ENCODE data around the gene KRTAP1-1.

DNA sequence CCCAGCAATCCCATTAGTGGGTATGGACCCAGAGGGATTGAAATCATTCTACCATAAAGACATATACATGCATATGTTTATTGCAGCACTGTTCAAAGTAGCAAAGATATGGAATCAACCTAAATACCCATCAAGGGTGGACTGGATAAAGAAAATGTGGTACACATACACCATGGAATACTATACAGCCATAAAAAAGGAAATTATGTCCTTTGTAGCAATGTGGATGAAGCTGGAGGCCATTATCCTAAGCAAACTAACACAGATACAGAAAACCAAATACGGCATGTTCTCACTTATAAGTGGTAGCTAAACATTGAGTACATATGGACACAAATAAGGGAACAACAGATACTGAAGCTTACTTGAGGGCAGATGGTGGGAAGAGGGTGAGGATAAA, 16.3 kb upstream of the KRTAP1-1 start:
- TF ChIP-seq, protein P1, sequence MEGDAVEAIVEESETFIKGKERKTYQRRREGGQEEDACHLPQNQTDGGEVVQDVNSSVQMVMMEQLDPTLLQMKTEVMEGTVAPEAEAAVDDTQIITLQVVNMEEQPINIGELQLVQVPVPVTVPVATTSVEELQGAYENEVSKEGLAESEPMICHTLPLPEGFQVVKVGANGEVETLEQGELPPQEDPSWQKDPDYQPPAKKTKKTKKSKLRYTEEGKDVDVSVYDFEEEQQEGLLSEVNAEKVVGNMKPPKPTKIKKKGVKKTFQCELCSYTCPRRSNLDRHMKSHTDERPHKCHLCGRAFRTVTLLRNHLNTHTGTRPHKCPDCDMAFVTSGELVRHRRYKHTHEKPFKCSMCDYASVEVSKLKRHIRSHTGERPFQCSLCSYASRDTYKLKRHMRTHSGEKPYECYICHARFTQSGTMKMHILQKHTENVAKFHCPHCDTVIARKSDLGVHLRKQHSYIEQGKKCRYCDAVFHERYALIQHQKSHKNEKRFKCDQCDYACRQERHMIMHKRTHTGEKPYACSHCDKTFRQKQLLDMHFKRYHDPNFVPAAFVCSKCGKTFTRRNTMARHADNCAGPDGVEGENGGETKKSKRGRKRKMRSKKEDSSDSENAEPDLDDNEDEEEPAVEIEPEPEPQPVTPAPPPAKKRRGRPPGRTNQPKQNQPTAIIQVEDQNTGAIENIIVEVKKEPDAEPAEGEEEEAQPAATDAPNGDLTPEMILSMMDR (IDR thresholded peaks at IDR 0.05) = no peak
- TF ChIP-seq ZBTB21 (CRISPR knock-in tag; IDR thresholded peaks at IDR 0.05; ENCODE audit: borderline replicate concordance) = no peak
- no peak for TF ChIP-seq ZNF232 (CRISPR knock-in tag; IDR thresholded peaks at IDR 0.05)
- TF ChIP-seq CREB1 (CRISPR knock-in tag; IDR thresholded peaks at IDR 0.05) = no peak
- TF ChIP-seq, protein P2, sequence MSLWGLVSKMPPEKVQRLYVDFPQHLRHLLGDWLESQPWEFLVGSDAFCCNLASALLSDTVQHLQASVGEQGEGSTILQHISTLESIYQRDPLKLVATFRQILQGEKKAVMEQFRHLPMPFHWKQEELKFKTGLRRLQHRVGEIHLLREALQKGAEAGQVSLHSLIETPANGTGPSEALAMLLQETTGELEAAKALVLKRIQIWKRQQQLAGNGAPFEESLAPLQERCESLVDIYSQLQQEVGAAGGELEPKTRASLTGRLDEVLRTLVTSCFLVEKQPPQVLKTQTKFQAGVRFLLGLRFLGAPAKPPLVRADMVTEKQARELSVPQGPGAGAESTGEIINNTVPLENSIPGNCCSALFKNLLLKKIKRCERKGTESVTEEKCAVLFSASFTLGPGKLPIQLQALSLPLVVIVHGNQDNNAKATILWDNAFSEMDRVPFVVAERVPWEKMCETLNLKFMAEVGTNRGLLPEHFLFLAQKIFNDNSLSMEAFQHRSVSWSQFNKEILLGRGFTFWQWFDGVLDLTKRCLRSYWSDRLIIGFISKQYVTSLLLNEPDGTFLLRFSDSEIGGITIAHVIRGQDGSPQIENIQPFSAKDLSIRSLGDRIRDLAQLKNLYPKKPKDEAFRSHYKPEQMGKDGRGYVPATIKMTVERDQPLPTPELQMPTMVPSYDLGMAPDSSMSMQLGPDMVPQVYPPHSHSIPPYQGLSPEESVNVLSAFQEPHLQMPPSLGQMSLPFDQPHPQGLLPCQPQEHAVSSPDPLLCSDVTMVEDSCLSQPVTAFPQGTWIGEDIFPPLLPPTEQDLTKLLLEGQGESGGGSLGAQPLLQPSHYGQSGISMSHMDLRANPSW (CRISPR knock-in tag; conservative IDR thresholded peaks at IDR 0.05; ENCODE audit: low read depth) = no peak
- TF ChIP-seq, protein P3, sequence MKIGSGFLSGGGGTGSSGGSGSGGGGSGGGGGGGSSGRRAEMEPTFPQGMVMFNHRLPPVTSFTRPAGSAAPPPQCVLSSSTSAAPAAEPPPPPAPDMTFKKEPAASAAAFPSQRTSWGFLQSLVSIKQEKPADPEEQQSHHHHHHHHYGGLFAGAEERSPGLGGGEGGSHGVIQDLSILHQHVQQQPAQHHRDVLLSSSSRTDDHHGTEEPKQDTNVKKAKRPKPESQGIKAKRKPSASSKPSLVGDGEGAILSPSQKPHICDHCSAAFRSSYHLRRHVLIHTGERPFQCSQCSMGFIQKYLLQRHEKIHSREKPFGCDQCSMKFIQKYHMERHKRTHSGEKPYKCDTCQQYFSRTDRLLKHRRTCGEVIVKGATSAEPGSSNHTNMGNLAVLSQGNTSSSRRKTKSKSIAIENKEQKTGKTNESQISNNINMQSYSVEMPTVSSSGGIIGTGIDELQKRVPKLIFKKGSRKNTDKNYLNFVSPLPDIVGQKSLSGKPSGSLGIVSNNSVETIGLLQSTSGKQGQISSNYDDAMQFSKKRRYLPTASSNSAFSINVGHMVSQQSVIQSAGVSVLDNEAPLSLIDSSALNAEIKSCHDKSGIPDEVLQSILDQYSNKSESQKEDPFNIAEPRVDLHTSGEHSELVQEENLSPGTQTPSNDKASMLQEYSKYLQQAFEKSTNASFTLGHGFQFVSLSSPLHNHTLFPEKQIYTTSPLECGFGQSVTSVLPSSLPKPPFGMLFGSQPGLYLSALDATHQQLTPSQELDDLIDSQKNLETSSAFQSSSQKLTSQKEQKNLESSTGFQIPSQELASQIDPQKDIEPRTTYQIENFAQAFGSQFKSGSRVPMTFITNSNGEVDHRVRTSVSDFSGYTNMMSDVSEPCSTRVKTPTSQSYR (CRISPR knock-in tag; IDR thresholded peaks at IDR 0.05) = no peak
- TF ChIP-seq KAT7 (CRISPR knock-in tag; IDR thresholded peaks at IDR 0.05; ENCODE audit: borderline replicate concordance) = no peak
- no peak for TF ChIP-seq JUN (CRISPR knock-in tag; IDR thresholded peaks at IDR 0.05)
- TF ChIP-seq ZNF138 (CRISPR knock-in tag; conservative IDR thresholded peaks at IDR 0.05) = no peak
- TF ChIP-seq, protein P4, sequence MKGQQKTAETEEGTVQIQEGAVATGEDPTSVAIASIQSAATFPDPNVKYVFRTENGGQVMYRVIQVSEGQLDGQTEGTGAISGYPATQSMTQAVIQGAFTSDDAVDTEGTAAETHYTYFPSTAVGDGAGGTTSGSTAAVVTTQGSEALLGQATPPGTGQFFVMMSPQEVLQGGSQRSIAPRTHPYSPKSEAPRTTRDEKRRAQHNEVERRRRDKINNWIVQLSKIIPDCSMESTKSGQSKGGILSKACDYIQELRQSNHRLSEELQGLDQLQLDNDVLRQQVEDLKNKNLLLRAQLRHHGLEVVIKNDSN (CRISPR knock-in tag; IDR thresholded peaks at IDR 0.05) = no peak
- TF ChIP-seq, protein P5, sequence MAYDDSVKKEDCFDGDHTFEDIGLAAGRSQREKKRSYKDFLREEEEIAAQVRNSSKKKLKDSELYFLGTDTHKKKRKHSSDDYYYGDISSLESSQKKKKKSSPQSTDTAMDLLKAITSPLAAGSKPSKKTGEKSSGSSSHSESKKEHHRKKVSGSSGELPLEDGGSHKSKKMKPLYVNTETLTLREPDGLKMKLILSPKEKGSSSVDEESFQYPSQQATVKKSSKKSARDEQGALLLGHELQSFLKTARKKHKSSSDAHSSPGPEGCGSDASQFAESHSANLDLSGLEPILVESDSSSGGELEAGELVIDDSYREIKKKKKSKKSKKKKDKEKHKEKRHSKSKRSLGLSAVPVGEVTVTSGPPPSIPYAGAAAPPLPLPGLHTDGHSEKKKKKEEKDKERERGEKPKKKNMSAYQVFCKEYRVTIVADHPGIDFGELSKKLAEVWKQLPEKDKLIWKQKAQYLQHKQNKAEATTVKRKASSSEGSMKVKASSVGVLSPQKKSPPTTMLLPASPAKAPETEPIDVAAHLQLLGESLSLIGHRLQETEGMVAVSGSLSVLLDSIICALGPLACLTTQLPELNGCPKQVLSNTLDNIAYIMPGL (CRISPR knock-in tag; IDR thresholded peaks at IDR 0.05) = no peak
- no peak for TF ChIP-seq ETV6 (CRISPR knock-in tag; IDR thresholded peaks at IDR 0.05)
- TF ChIP-seq, protein P6, sequence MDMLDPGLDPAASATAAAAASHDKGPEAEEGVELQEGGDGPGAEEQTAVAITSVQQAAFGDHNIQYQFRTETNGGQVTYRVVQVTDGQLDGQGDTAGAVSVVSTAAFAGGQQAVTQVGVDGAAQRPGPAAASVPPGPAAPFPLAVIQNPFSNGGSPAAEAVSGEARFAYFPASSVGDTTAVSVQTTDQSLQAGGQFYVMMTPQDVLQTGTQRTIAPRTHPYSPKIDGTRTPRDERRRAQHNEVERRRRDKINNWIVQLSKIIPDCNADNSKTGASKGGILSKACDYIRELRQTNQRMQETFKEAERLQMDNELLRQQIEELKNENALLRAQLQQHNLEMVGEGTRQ (CRISPR knock-in tag; IDR thresholded peaks at IDR 0.05) = no peak
